Body of pancreas (tissue), 4 donors: ENCODE data around the gene GRID1. TPM values are rescaled to one million over a fixed set of nuclear protein-coding genes. Genes with fewer than 3 reads are reported as not detected.
A peak's percentile ranks its signal among the peaks of the same experiment; 100 is the strongest.

Source experiments
- ATAC-seq: fragments of 150-250 bp; one replicate; pipeline ENCODE4 v1.9.1; 2016
- DNase-seq, 4 donors: peaks; one replicate each; pipeline ENCODE4 v3.0.0-alpha.2; 2019
- H3K27ac ChIP-seq, 4 donors: fragments of 200-600 bp; sonication (generic); 1 replicate in 3 of 4; 2 replicates in 1 of 4; pipeline versions ENCODE4 v1.5.1 to v1.6.1; 2016 to 2019; ENCODE audit warnings: mild to moderate bottlenecking in 1 of 4, mixed read lengths in 1 of 4, moderate library complexity in 1 of 4
- H3K27me3 ChIP-seq, 2 donors: fragments of 200-600 bp; sonication (generic); one replicate each; pipeline ENCODE4 v1.6.0; 2016; ENCODE audit warnings: mild to moderate bottlenecking in 1 of 2
- H3K36me3 ChIP-seq, 2 donors: fragments of 200-600 bp; sonication (generic); replicated peaks in 1 of 2; 2 replicates each; pipeline ENCODE4 v1.5.1; 2016; ENCODE audit warnings: low read depth in 2 of 2; ENCODE audit not compliant: insufficient read depth in 1 of 2
- H3K4me1 ChIP-seq: fragments of 200-600 bp; sonication (generic); one replicate; pipeline ENCODE4 v1.6.0; 2016
- H3K4me3 ChIP-seq, 2 donors: fragments of 200-600 bp; sonication (generic); 1 replicate in 1 of 2; 2 replicates in 1 of 2; pipeline ENCODE4 v1.5.1; 2016 to 2019
- H3K9me3 ChIP-seq, 3 donors: fragments of 200-600 bp; sonication (generic); 1 replicate in 2 of 3; 2 replicates in 1 of 3; pipeline ENCODE4 v1.5.1; 2016
- CTCF ChIP-seq, 7 experiments: fragments of 450-650 bp in 4 of 7; fragments of 200-600 bp in 3 of 7; sonication (generic) in 3 of 7; IDR thresholded peaks; one replicate each; pipeline ENCODE4 v1.5.1; 2016 to 2019; ENCODE audit warnings: antibody characterized with exemption in 7 of 7
- POLR2A ChIP-seq, 3 donors: fragments of 450-650 bp; IDR thresholded peaks; one replicate each; pipeline ENCODE4 v1.6.1; 2016; ENCODE audit warnings: antibody characterized with exemption in 3 of 3, mild to moderate bottlenecking in 2 of 3
- WGBS, 2 donors: methylation state at CpG; one replicate each; pipeline ENCODE4 v1.1.5; 2017; 5-methylcytosine and 5-hydroxymethylcytosine counted together
- intact Hi-C: fragments of 100-400 bp; cut with DNase I; formaldehyde crosslinking; loops from one replicate; pipeline ENCODE4 v1.15.1; 2023
- total RNA-seq, 2 donors: library from RNA; depleted of rRNA; stranded (reverse); fragments of >200 nt; gene quantifications; one replicate each; pipeline ENCODE4 v1.1.0, GENCODE V29; 2016

The GRID1 gene
- total RNA-seq, 2 donors from 2014 or later, result 1.0 to 1.6 TPM

GRCh38 chr10:86070278-86070677, 296.3 kb downstream of the GRID1 start:
- H3K27me3 ChIP-seq, result no peaks in the 10 kb centered on the region
- ATAC-seq (no peak), DNase-seq (no peak)
- WGBS, 2 donors, result 75 to 83% methylated on average over 1 of the region's 1 CpG
- H3K4me3 ChIP-seq, result no peak overlapping the region
- no peaks in the 10 kb centered on the region for H3K9me3 ChIP-seq
- H3K27ac ChIP-seq, result no peak overlapping the region
- TF ChIP-seq CTCF (IDR thresholded peaks at IDR 0.05) (no peak), POLR2A (IDR thresholded peaks at IDR 0.05) (no peak)
- H3K36me3 ChIP-seq, result no peaks in the 10 kb centered on the region
- intact Hi-C loops, result no loop called here
- no peaks in the 10 kb centered on the region for H3K4me1 ChIP-seq

GRCh38 chr10:86068231-86069054, 298.2 kb downstream of the GRID1 start:
- TF ChIP-seq POLR2A (IDR thresholded peaks at IDR 0.05) (no peak), CTCF (IDR thresholded peaks at IDR 0.05) (peak in 2 of 7 experiments; percentile 14 to 26)

GRCh38 chr10:86067436-86068050, 299.1 kb downstream of the GRID1 start:
- DNase-seq (no peak), ATAC-seq (no peak)
- Histone ChIP-seq H3K9me3 (no peaks in the 10 kb centered on the region), H3K27ac (no peak overlapping the region), H3K4me3 (no peak overlapping the region), H3K36me3 (no peaks in the 10 kb centered on the region), H3K27me3 (no peaks in the 10 kb centered on the region), H3K4me1 (no peaks in the 10 kb centered on the region)
- intact Hi-C loops, result no loop called here
- 72 to 74% methylated on average over 5 of the region's 5 CpGs for WGBS, 2 donors
- no peak for TF ChIP-seq CTCF (IDR thresholded peaks at IDR 0.05)
- TF ChIP-seq POLR2A (IDR thresholded peaks at IDR 0.05), result no peak

More at GRCh38 chr10:86068231-86069054, 298.2 kb downstream of the GRID1 start:
- H3K27me3 ChIP-seq, result no peaks in the 10 kb centered on the region
- WGBS, 2 donors, result 62 to 75% methylated on average over 8 to 10 of the region's 10 CpGs
- H3K27ac ChIP-seq, result no peak overlapping the region
- ATAC-seq (no peak), DNase-seq (peak in 1 of 4 donors; percentile 16)
- H3K4me3 ChIP-seq, result no peak overlapping the region
- no peaks in the 10 kb centered on the region for H3K36me3 ChIP-seq
- no peaks in the 10 kb centered on the region for H3K9me3 ChIP-seq
- intact Hi-C loops, result no loop called here
- no peaks in the 10 kb centered on the region for H3K4me1 ChIP-seq

- Histone ChIP-seq H3K36me3 (no peaks in the 10 kb centered on the region), H3K9me3 (no peaks in the 10 kb centered on the region), H3K4me3 (no peak overlapping the region), H3K27me3 (no peaks in the 10 kb centered on the region), H3K27ac (no peak overlapping the region), H3K4me1 (no peaks in the 10 kb centered on the region)
- no peak for DNase-seq
- WGBS, 2 donors, result 81 to 83% methylated on average over 8 of the region's 8 CpGs
- intact Hi-C loops, result no loop called here
- ATAC-seq, result no peak
- no peak for TF ChIP-seq POLR2A (IDR thresholded peaks at IDR 0.05)
- no peak for TF ChIP-seq CTCF (IDR thresholded peaks at IDR 0.05)
These were observed 299.9 kb downstream of the GRID1 start for GRCh38 chr10:86066696-86067095.
